OCI-LY1 (cell line): ENCODE data around the gene TVP23A.

Experiments used
- CTCF ChIP-seq: fragments of 200-600 bp; sonication (generic), shearing (Covaris generic); IDR thresholded peaks from 2 replicates; pipeline ENCODE4 v1.5.1; 2017; ENCODE audit warnings: mild to moderate bottlenecking, antibody characterized with exemption, low read length, moderate library complexity, mixed read lengths
- EZH2 ChIP-seq: fragments of 200-600 bp; sonication (generic), shearing (Covaris generic); IDR thresholded peaks from 2 replicates; pipeline ENCODE4 v1.8.0; 2017; ENCODE audit warnings: borderline replicate concordance, mixed run types, mild to moderate bottlenecking, antibody characterized with exemption, low read length, moderate library complexity, mixed read lengths

GRCh38 chr16:10738231-10739077 lies 80.1 kb downstream of the TVP23A start:
- TF ChIP-seq CTCF (no peak), EZH2 (no peak)
